Measurements from ENCODE around the gene ALDH3A2. TPM values are rescaled to one million over a fixed set of nuclear protein-coding genes. Genes with fewer than 3 reads are reported as not detected.
"Not testable (repeated sequence)": the region's sequence is repeated elsewhere in the genome, so short reads cannot be mapped to it uniquely, and the experiment has no call there.

ALDH3A2 gene
- total RNA-seq, 1 donor from 2014 or later = 268 TPM

GRCh38 chr17:19664821-19665181, 16.2 kb downstream of the ALDH3A2 start:
- Histone ChIP-seq H3K9me3 (no peaks in the 10 kb centered on the region), H3K36me3 (peaks cover 0 to 50% of the 10 kb centered on the region in 2 donors), H3K4me3 (no peak overlapping the region), H3K27ac (no peak overlapping the region), H3K27me3 (no peaks in the 10 kb centered on the region), H3K4me1 (no peaks in the 10 kb centered on the region)
- TF ChIP-seq, protein P1, sequence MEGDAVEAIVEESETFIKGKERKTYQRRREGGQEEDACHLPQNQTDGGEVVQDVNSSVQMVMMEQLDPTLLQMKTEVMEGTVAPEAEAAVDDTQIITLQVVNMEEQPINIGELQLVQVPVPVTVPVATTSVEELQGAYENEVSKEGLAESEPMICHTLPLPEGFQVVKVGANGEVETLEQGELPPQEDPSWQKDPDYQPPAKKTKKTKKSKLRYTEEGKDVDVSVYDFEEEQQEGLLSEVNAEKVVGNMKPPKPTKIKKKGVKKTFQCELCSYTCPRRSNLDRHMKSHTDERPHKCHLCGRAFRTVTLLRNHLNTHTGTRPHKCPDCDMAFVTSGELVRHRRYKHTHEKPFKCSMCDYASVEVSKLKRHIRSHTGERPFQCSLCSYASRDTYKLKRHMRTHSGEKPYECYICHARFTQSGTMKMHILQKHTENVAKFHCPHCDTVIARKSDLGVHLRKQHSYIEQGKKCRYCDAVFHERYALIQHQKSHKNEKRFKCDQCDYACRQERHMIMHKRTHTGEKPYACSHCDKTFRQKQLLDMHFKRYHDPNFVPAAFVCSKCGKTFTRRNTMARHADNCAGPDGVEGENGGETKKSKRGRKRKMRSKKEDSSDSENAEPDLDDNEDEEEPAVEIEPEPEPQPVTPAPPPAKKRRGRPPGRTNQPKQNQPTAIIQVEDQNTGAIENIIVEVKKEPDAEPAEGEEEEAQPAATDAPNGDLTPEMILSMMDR (IDR thresholded peaks at IDR 0.05) = no peak
- TF ChIP-seq POLR2A (IDR thresholded peaks at IDR 0.05) (no peak), POLR2AphosphoS5 (IDR thresholded peaks at IDR 0.05; ENCODE audit: insufficient read depth in 1 of 2, low read depth in 1 of 2) (no peak)
- intact Hi-C loops (cut with DNase I) = no loop called here
- peak in 1 of 2 donors; percentile 40 for DNase-seq (ENCODE audit: extremely low spot score in 2 of 2)

- H3K9me3 ChIP-seq; H3K4me1 ChIP-seq; H3K27me3 ChIP-seq; H3K27ac ChIP-seq; DNase-seq (ENCODE audit: extremely low spot score in 2 of 2); H3K4me3 ChIP-seq; intact Hi-C loops (cut with DNase I): not testable (repeated sequence)
- H3K36me3 ChIP-seq = peaks cover 0 to 31% of the 10 kb centered on the region in 2 donors
Measured at GRCh38 chr17:19669680-19670079, 21.1 kb downstream of the ALDH3A2 start.

GRCh38 chr17:19670908-19671307, 22.4 kb downstream of the ALDH3A2 start:
- Histone ChIP-seq H3K36me3 (peaks cover 0 to 29% of the 10 kb centered on the region in 2 donors), H3K4me3 (no peak overlapping the region), H3K27ac (peak overlapping the region; percentile 14), H3K4me1 (peaks cover 9% of the 10 kb centered on the region), H3K9me3 (no peaks in the 10 kb centered on the region), H3K27me3 (no peaks in the 10 kb centered on the region)
- no peak for DNase-seq (ENCODE audit: extremely low spot score in 2 of 2)
- intact Hi-C loops (cut with DNase I) = no loop called here
- TF ChIP-seq POLR2AphosphoS5 (IDR thresholded peaks at IDR 0.05; ENCODE audit: insufficient read depth in 1 of 2, low read depth in 1 of 2) (no peak), POLR2A (IDR thresholded peaks at IDR 0.05) (no peak)
- TF ChIP-seq, protein P1 (IDR thresholded peaks at IDR 0.05) = no peak

GRCh38 chr17:19671433-19671832, 22.9 kb downstream of the ALDH3A2 start:
- peak overlapping the region; percentile 14 for H3K27ac ChIP-seq

DNA sequence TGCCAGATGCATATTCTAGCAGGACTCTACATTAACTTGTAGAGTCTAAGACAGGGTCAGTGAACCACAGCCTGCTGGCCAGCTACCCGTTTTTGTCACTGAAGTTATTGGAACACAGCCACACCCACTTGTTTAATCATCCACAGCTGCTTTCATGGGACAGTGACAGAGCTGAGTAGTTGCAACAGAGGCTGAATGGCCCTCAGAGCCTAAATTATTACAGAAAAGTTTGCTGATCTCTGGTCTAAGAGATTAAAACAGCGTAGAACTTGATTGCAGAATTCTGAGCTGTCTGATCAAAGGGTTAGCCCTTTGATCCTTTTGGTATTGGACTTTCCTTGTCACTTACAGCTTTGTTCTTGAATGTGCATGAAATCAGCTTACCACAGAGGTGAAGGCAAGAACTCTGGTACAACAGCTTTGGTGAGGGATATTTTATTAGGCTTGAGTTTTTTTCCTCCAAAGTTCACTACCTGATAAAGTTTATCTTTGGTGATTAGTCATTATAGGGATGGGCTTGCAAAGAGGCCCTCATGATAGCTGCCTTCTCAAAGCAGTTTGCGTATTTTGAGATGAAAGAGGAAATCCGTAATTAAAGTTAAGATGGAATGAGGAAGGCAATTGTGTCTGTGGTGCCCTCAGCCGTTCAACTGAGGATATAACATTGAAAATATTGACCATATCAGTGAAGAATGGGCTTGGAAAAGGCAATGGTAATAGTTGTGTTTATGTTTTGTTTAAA, 23.6 kb downstream of the ALDH3A2 start:
- intact Hi-C loops (cut with DNase I) = no loop called here
- peaks cover 0 to 32% of the 10 kb centered on the region in 2 donors for H3K36me3 ChIP-seq
- DNase-seq (ENCODE audit: extremely low spot score in 2 of 2) = no peak

More at GRCh38 chr17:19671433-19671832, 22.9 kb downstream of the ALDH3A2 start:
- TF ChIP-seq POLR2AphosphoS5 (IDR thresholded peaks at IDR 0.05; ENCODE audit: insufficient read depth in 1 of 2, low read depth in 1 of 2) (no peak), POLR2A (IDR thresholded peaks at IDR 0.05) (no peak)
- TF ChIP-seq, protein P1 (IDR thresholded peaks at IDR 0.05) = no peak
- Histone ChIP-seq H3K27me3 (no peaks in the 10 kb centered on the region), H3K9me3 (no peaks in the 10 kb centered on the region), H3K4me3 (no peak overlapping the region), H3K4me1 (peaks cover 9% of the 10 kb centered on the region), H3K36me3 (peaks cover 0 to 29% of the 10 kb centered on the region in 2 donors)
- DNase-seq (ENCODE audit: extremely low spot score in 2 of 2) = no peak
- intact Hi-C loops (cut with DNase I) = no loop called here

More for the DNA sequence above, 23.6 kb downstream of the ALDH3A2 start:
- peak overlapping the region; percentile 14 for H3K27ac ChIP-seq
- TF ChIP-seq, protein P1 (IDR thresholded peaks at IDR 0.05) = no peak
- no peak for TF ChIP-seq POLR2AphosphoS5 (IDR thresholded peaks at IDR 0.05; ENCODE audit: insufficient read depth in 1 of 2, low read depth in 1 of 2)
- TF ChIP-seq POLR2A (IDR thresholded peaks at IDR 0.05) = no peak
- peaks cover 9% of the 10 kb centered on the region for H3K4me1 ChIP-seq
- H3K9me3 ChIP-seq = no peaks in the 10 kb centered on the region
- no peak overlapping the region for H3K4me3 ChIP-seq
- no peaks in the 10 kb centered on the region for H3K27me3 ChIP-seq
